Neural cell (in vitro differentiated cells): ENCODE results near the gene ASMT.

Experiments
- EP300 ChIP-seq: fragments of 450-650 bp; conservative IDR thresholded peaks from 2 replicates; pipeline ENCODE4 v1.6.1; 2014; ENCODE audit warnings: antibody characterized with exemption, mild to moderate bottlenecking, moderate library complexity; ENCODE audit not compliant: poor library complexity, severe bottlenecking
- EZH2 ChIP-seq: fragments of 200-600, 300-800 bp; shearing (Covaris generic), sonication (generic); IDR thresholded peaks from 2 replicates; pipeline ENCODE4 v1.6.1; 2014; ENCODE audit warnings: antibody characterized with exemption, low read length, borderline replicate concordance, mild to moderate bottlenecking; ENCODE audit not compliant: insufficient read depth, poor library complexity, severe bottlenecking
- POLR2AphosphoS5 ChIP-seq: IDR thresholded peaks from 2 replicates; pipeline ENCODE4 v1.6.1; 2012
- RAD21 ChIP-seq: fragments of 450-650 bp; conservative IDR thresholded peaks from 2 replicates; pipeline ENCODE4 v1.6.1; 2014; ENCODE audit warnings: antibody characterized with exemption, mild to moderate bottlenecking, moderate library complexity
- TAF1 ChIP-seq: IDR thresholded peaks from 2 replicates; pipeline ENCODE4 v1.6.1; 2012; ENCODE audit warnings: low read depth
- TF ChIP-seq, protein P1 (sequence below): fragments of 450-650 bp; IDR thresholded peaks from 2 replicates; pipeline ENCODE4 v1.5.1; 2014; ENCODE audit warnings: antibody characterized with exemption, mild to moderate bottlenecking, moderate library complexity; ENCODE audit not compliant: poor library complexity, severe bottlenecking
- TF ChIP-seq, protein P2 (sequence below): IDR thresholded peaks from 2 replicates; pipeline ENCODE4 v1.6.1; 2012; ENCODE audit warnings: borderline replicate concordance

DNA sequence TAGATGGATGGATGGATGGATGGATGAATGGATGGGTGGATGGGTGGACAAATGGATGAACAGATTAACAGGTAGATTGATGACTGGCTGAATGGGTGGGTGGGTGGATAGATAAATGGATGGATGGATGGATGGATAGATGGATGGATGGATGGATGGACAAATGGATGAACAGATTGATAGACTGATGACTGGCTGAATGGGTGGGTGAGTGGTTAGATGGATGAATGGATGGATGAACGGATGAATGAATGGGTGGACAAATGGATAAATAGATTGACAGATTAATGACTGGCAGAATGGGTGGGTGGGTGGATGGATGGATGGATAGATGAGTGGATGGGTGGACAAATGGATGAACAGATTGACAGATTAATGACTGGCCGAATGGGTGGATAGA, 37.0 kb upstream of the ASMT start:
- TF ChIP-seq, protein P1, sequence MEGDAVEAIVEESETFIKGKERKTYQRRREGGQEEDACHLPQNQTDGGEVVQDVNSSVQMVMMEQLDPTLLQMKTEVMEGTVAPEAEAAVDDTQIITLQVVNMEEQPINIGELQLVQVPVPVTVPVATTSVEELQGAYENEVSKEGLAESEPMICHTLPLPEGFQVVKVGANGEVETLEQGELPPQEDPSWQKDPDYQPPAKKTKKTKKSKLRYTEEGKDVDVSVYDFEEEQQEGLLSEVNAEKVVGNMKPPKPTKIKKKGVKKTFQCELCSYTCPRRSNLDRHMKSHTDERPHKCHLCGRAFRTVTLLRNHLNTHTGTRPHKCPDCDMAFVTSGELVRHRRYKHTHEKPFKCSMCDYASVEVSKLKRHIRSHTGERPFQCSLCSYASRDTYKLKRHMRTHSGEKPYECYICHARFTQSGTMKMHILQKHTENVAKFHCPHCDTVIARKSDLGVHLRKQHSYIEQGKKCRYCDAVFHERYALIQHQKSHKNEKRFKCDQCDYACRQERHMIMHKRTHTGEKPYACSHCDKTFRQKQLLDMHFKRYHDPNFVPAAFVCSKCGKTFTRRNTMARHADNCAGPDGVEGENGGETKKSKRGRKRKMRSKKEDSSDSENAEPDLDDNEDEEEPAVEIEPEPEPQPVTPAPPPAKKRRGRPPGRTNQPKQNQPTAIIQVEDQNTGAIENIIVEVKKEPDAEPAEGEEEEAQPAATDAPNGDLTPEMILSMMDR, result no peak
- no peak for TF ChIP-seq EZH2
- TF ChIP-seq POLR2AphosphoS5, result no peak
- TF ChIP-seq, protein P2, sequence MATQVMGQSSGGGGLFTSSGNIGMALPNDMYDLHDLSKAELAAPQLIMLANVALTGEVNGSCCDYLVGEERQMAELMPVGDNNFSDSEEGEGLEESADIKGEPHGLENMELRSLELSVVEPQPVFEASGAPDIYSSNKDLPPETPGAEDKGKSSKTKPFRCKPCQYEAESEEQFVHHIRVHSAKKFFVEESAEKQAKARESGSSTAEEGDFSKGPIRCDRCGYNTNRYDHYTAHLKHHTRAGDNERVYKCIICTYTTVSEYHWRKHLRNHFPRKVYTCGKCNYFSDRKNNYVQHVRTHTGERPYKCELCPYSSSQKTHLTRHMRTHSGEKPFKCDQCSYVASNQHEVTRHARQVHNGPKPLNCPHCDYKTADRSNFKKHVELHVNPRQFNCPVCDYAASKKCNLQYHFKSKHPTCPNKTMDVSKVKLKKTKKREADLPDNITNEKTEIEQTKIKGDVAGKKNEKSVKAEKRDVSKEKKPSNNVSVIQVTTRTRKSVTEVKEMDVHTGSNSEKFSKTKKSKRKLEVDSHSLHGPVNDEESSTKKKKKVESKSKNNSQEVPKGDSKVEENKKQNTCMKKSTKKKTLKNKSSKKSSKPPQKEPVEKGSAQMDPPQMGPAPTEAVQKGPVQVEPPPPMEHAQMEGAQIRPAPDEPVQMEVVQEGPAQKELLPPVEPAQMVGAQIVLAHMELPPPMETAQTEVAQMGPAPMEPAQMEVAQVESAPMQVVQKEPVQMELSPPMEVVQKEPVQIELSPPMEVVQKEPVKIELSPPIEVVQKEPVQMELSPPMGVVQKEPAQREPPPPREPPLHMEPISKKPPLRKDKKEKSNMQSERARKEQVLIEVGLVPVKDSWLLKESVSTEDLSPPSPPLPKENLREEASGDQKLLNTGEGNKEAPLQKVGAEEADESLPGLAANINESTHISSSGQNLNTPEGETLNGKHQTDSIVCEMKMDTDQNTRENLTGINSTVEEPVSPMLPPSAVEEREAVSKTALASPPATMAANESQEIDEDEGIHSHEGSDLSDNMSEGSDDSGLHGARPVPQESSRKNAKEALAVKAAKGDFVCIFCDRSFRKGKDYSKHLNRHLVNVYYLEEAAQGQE, result no peak
- no peak for TF ChIP-seq EP300
- no peak for TF ChIP-seq RAD21
- TF ChIP-seq TAF1, result no peak
